Stimulated activated CD4-positive, alpha-beta T cell treated with anti-CD3 and anti-CD28 coated beads, Interleukin-15, amount 100 ng/mL, for 48 hours (primary cell): ENCODE data around the gene ZNF787.
"Not testable (repeated sequence)": the region's sequence is repeated elsewhere in the genome, so short reads cannot be mapped to it uniquely, and the experiment has no call there.

Experiments
- DNase-seq, 2 donors: peaks; one replicate each; pipeline ENCODE4 v3.0.0-alpha.2; 2020; ENCODE audit warnings: low read depth in 2 of 2

Gene ZNF787

GRCh38 chr19:56106397-56106849 is 14.7 kb downstream of the ZNF787 start:
- no peak for DNase-seq

DNA sequence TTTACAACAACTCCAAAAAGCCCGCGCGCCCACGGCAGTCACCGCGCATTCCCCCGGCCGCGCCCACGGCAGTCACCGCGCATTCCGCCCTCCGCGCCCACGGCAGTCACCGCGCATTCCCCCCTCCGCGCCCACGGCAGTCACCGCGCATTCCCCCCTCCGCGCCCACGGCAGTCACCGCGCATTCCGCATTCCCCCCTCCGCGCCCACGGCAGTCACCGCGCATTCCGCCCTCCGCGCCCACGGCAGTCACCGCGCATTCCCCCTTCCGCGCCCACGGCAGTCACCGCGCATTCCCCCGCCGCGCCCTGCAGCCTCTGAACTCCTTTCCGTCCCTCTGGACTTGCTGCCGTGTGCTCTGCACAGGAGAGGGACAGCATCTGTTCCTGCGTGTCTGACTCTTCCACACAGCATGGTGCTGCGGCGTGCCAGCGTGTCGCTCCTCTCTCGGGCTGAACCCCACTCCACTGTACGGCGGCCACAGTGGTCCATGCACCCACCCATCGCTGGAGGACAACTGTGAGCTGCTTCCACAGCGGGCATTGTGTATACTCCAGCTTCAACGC is 15.2 kb downstream of the ZNF787 start:
- not testable (repeated sequence) for DNase-seq

GRCh38 chr19:56105090-56105701 is 15.9 kb downstream of the ZNF787 start:
- peak in 1 of 2 donors; percentile 25 for DNase-seq

GRCh38 chr19:56104423-56104822 is 16.7 kb downstream of the ZNF787 start:
- no peak for DNase-seq

GRCh38 chr19:56103027-56103614 is 18.0 kb downstream of the ZNF787 start:
- no peak for DNase-seq

DNA sequence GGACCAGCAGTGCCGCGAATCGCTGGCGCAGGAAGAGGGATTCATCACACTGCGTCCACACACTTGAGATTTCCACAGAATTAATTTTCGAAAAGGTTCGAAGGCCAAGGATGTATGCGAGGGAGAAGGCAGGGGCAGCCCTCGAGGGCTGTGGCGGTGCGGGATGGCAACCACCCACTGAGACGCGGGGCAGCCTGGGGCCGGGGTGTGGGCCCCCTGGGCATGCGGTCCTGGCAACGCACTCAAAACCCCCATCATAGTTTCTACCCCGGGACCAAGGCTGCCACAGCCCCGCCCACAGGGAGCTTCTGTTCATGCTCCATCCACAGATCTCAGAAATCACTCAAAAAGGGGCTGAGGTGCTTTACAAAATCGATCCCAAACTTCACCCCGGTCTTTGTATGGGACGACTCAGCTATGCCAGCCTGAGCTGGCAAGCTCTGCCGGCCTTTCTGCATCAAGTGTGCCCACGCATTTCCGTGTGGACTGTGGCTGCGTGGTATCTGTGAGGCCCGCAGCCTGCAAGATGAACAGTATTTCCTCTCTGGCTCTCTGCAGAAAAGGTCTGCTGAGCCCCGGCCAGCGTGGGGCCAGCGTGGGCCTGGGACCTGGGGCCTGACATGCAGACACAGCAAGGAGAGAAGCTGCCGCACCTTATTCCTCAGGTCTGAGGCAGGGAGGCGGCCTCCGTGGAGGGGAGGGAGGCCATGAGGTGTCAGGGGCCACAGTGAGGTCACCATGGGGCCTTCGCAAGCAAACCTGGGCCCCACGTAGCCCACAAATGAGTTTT is 19.2 kb downstream of the ZNF787 start:
- no peak for DNase-seq

- no peak for DNase-seq
Observed at GRCh38 chr19:56101095-56101494, 20.0 kb downstream of the ZNF787 start.

DNA sequence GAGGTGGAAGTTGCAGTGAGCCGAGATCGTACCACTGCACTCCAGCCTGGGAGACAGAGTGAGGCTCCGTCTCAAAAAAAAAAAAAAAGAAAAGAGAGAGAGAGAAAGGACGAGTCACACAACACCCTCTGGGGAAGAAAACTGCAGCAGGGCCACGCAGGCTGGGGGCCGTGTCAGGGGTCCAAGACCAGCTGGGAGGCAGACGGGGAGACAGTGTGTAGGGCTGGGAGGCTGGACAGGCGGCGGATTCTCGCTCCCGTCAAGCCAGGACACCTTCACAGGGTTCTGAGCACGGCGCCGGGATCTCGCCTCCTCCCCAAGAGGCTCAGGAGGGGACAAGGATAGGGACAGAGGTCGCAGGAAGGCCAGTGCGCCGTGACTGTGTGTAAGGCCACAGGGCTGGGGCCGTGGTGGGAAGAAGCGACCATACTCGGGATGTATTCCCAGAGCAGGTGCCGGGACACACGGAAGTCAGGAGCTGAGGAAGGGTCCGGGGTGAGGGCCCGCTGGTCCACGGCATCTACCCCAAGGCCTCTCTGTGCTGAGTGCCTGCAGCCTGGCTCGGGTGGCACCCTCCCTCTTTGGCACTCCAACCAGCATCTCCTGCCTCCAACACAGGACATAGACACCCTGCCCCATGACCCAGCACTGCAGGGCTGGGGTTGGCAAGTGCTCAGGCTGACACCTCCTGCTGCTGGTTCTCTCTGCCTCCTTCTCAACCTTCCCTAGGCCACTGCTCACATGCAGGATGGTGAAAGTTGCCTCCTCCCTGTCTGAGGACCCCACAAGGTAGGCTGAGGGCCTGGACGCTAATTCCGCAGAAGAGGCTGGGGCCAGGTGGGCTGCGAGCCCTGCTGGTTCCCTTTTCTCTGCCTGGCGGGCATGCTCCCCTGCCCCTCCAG is 21.2 kb downstream of the ZNF787 start:
- no peak for DNase-seq

- DNase-seq, result no peak
Observed at GRCh38 chr19:56098731-56099568, 22.1 kb downstream of the ZNF787 start.

GRCh38 chr19:56098237-56098636 is 22.9 kb downstream of the ZNF787 start:
- not testable (repeated sequence) for DNase-seq

- DNase-seq, result no peak
Observed at GRCh38 chr19:56097776-56098175, 23.3 kb downstream of the ZNF787 start.

DNA sequence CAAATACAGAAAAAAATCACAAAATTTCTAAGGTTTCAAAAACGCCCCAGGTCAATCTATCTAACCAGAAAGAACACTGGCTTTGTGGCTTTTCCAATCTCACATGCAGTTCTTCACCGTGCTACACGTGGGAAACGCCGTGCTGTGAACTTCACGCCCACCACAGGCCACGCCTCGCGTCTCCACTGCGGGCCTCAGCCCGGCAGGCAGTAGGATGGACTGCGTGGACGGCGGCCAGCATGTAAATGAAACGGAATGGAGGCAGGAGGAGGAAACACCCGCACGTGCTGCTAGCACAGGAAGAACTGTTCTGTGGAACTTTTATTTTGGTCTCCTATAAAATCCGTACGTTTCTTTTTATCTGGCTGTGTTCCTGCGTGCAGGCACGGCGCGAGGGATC is 23.8 kb downstream of the ZNF787 start:
- DNase-seq, result no peak

- no peak for DNase-seq
Observed at GRCh38 chr19:56096665-56097064, 24.4 kb downstream of the ZNF787 start.

DNA sequence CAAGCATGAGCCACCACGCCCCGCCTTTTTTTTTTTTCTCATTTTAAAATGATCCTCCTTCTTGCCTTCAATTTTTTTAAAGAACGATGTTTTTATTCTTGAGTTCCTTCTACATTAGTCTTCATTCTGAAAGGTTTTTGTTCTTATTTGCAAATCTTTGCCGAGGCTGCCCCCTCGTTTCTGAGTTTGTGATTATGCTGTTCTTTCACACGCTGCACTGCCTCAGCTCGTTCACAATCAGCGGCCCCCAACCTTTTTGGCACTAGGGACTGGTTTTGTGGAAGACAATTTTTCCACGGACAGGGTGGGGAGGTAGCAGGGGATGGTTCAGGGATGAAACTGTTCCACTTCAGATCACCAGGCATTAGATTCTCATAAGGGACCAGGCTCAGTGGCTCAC is 26.6 kb downstream of the ZNF787 start:
- no peak for DNase-seq

GRCh38 chr19:56092685-56093631 is 28.1 kb downstream of the ZNF787 start:
- no peak for DNase-seq

GRCh38 chr19:56091751-56092546 is 29.1 kb downstream of the ZNF787 start:
- DNase-seq, result no peak

GRCh38 chr19:56091066-56091490 is 30.0 kb downstream of the ZNF787 start:
- DNase-seq, result no peak

DNA sequence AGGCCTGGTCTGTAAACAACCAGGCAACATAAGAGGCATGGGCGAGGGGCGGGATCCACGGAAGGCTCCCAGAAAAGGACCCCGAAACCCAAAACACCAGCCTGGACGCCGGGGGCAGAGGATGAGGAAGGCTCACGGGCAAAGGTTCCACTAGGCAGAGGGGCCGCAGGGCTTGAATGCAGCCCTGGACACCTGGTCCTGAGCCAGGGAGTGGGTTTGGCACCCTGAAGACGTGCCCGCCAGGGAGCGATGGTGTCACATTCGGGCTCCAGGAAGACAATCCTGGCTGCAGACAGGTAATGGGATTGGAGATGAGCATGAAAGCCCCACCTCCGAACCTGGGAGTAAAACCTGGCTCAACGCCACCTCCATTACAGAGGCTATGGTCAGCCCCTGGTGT is 31.8 kb downstream of the ZNF787 start:
- no peak for DNase-seq
